Measurements from ENCODE around the gene MYOZ3. TPM values are rescaled to one million over a fixed set of nuclear protein-coding genes. Genes with fewer than 3 reads are reported as not detected.

MYOZ3 gene
- total RNA-seq, 1 experiment from 2014 or later = 0.45 TPM

DNA sequence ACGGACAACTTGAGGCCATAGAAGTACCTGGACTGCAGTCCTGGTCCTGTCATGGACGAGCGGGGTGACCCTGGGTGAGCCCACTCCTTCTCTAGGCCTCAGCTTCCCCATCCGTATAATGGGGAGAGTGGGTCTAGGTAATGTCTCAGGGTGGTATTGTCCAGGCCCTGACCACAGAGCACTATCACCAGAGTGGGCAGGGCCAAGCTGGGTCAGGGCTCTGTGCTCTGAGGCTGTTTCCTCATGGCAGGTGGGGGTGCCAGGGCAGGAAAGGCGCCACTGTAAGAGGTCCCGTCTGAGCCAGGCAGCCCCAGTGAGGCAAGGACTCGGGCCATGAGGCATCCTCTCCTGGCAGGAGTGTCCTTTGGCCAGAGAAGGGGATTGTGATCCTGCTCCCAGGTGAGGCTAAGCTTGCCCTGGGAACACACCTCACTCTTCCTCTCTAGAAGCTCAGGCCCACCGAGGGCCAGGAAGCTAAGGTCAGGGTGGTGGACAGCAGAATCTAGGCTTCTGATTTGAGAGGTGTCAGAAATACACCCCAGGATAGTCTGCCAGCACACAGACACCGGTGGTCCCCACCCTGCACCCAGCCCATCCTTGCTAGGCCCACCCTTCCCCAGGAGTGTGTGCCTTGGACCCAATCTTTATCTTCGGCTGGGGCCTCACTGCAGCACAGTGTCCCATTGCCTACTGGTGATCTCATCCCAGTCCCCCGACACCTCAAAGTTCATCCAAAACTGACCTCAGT, 1.5 kb upstream of the MYOZ3 start:
- DNase-seq (ENCODE audit: low spot score) = no peak

DNA sequence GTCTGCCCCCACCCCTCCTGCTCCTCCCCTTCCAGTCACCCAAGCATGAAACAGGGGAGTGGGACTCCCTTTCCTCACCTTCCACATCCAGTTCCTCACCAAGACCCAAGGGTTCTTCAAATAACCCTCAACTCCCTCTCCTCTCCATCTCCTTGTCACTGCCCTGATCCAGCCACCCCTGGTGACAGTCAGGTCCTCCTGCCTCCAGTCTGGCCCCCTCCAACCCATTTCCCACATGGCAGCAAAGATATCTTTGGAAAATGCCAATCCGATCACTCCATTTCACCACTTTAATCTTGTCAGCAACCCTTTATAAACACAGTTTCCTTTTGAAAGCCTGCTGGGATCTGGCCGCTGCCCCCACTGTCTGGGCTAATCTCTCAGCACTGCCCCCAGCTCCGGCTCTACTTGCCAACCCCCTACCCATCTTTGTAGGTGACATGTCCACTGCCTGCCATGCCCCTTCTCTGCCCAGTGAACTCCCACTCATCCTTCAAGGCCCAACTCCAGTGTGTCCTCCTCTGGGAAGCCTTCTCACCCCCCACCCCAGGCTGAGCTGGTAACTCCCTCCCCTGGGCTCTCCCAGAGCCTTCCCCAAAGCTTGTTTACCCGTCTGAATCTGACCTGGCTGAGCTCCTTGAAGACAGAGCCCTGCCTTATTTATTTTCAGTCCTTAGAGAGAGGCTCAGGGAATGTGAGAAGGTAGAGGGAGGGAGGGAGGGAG, 781 bp upstream of the MYOZ3 start:
- no peak for DNase-seq (ENCODE audit: low spot score)

DNA sequence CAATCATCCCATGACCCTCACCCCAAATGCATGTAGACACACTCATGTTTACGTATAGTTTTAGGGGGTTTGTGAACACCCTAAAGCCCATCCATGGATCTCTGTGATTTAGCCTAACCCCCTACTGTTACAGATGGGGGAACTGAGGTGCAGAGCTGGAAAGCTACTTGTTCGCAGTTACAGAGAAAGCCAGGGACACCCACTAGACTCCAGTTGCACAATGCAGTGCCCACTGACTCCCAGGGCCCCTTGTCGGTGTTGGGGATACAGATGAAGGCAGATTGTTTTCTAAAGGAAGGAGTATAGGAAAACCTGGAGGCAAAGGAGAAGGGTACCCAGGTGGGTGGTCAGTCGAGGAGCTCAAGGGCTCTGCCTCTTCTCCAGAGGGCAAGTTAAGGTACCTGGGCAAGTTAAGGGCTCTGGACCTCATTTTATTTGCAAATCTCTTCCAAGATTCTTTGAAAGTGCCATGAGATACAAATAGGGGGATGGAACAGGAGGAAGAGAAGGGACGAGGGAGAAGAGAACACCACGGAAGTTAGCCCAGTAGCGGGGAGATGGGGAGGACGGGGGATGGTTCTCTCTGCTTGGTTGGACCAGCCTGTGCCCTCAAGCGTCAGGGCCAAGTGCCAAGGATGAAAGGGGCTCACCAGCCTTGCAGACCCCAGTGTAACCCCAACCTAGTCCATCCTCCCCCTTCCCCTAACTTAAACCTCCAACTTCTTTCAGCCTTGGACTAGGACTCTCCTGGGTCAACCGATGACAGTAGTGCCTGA, 958 bp downstream of the MYOZ3 start:
- DNase-seq (ENCODE audit: low spot score) = no peak

GRCh38 chr5:150662731-150663516, 1.9 kb downstream of the MYOZ3 start:
- no peak for DNase-seq (ENCODE audit: low spot score)

GRCh38 chr5:150663936-150664335, 2.9 kb downstream of the MYOZ3 start:
- no peak for DNase-seq (ENCODE audit: low spot score)

DNA sequence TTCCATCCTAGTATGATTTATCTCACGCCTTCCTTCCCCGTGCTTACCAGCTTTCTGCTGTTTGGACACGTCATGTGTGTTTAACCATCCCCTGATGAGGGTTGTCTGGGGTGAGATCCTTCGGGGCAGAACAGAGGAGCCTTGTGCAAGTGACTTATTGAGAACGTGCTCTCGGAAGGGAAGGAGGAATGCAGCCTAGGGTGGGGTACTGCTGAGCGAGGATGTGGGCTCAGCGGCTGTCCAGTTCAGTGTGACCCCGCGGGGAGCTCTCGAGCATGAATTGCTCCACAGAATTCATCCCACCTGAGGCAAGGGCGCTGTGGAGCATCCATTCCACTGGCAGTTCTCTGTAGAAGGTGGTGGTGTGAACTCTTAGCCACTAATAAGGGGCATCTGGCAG, 4.0 kb downstream of the MYOZ3 start:
- DNase-seq (ENCODE audit: low spot score) = no peak

DNA sequence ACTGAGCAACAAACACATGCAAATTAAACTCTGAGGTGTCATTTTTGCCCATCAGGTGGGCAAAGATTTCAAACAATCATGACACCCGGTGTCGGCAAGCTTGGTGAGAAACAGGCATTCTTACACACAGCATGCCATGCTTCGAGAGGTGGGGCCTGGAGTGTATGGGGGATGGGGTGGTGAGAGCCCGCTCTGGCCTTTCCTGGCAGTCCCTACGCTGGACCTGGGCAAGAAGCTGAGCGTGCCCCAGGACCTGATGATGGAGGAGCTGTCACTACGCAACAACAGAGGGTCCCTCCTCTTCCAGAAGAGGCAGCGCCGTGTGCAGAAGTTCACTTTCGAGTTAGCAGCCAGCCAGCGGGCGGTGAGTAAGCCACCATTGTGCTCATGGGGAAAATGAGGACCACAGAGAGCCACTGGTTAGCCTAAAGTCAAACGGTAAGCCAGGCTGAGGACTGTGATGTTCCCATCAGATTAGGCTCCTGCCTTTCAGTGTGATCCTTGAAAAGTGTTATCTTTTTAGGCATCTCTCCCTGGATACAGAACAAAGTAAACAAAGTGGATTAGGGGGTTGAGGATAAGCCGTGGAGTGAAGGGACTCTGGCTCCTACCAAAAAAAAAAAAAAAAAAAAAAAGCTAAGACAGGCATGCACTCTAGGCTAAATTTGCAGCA, 9.4 kb downstream of the MYOZ3 start:
- no peak for DNase-seq (ENCODE audit: low spot score)

DNA sequence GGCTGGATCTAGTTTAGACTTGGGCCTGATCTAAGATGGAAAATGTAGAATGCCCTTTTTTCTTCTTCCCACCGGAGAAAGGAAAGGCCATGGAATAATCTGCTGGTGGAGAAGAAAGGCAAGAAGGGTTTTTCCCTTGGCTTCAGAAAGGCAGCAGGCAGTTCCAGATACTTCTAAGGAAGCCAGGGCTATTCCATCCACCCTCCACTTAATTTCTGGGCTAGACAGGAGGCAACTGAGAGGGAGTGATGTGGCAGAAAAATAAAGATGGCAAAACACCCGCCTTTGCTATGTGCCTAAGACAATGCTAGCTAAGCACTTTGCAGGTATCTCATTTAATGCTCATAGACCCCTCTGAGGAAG, 9.9 kb downstream of the MYOZ3 start:
- DNase-seq (ENCODE audit: low spot score) = no peak

GRCh38 chr5:150671509-150672236, 10.6 kb downstream of the MYOZ3 start:
- no peak for DNase-seq (ENCODE audit: low spot score)

GRCh38 chr5:150672237-150672883, 11.3 kb downstream of the MYOZ3 start:
- no peak for DNase-seq (ENCODE audit: low spot score)

- no peak for DNase-seq (ENCODE audit: low spot score)
Observed at GRCh38 chr5:150672884-150673275, 11.8 kb downstream of the MYOZ3 start.

DNA sequence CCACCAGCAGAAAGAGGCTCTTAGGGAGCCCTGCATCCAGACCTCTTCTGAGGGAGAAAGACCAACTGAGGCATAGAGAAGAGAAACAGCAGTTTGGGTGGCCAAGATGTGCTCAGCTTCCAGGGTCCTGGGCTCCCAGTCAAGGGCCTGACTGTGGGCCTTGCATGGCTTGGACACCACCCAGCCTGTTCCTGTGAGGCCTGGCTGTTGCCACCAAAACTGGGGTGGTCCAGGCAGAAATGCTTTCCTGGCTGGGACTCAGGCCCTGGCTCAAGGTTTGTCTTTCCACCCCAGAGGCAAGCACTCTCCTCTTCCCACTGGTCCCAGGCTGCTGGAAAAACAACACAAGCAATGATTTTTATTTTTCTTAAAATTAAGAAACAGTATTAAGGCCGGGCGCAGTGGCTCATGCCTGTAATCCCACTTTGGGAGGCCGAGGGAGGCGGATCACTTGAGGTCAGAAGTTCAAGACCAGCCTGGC, 13.3 kb downstream of the MYOZ3 start:
- DNase-seq (ENCODE audit: low spot score) = no peak

DNA sequence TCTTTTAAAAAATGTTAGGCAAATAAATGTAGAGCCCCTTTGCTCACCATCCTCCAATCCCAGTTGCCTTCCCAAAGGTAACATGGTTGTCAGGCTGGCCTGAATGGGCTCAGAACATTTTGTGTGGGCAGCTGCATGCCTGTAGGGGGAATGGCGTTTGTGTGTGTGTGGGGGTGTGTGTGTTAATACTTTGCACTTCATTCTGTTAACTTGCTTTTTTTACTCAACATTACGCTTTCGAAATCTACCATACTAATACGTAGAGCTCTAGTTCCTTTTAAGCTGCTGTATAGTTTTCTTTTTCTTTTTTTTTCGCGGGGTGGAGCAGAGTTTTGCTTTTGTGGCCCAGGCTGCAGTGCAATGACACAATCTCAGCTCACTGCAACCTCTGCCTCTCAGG, 14.0 kb downstream of the MYOZ3 start:
- DNase-seq (ENCODE audit: low spot score) = no peak

- no peak for DNase-seq (ENCODE audit: low spot score)
Observed at GRCh38 chr5:150676578-150676977, 15.5 kb downstream of the MYOZ3 start.

GRCh38 chr5:150689120-150689519, 28.1 kb downstream of the MYOZ3 start:
- DNase-seq (ENCODE audit: low spot score) = no peak

DNA sequence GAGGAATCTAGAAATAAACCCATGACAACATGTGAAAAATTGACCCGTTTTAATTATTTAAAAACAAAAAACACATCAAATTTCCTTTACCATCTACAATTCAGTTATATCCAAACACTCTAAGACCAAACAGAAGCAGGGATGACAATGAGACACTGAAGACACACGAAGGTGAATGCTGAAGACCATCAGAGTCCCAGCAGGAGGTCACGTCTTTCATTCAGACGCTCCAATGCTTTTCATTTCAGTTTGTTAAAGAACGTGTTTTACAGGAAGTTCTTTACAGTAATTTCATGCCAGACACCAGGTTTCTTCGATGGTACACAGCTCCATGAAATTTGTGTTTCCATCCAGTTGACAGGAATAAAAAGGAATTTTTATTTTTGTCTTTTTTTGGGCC, 29.7 kb downstream of the MYOZ3 start:
- no peak for DNase-seq (ENCODE audit: low spot score)

- DNase-seq (ENCODE audit: low spot score) = no peak
Observed at GRCh38 chr5:150692276-150692675, 31.2 kb downstream of the MYOZ3 start.

GRCh38 chr5:150694612-150695011, 33.6 kb downstream of the MYOZ3 start:
- peak; percentile 89 for DNase-seq (ENCODE audit: low spot score)

GRCh38 chr5:150700246-150700593, 39.2 kb downstream of the MYOZ3 start:
- DNase-seq (ENCODE audit: low spot score) = no peak

Measured in A172 (cell line).